Neutrophil (primary cell): ENCODE data around the gene HSPBP1.

ENCODE experiments used
- H3K27ac ChIP-seq: fragments of 200-600 bp; sonication (generic); 2 replicates; pipeline ENCODE4 v1.5.1; 2016; ENCODE audit warnings: mild to moderate bottlenecking, moderate library complexity
- H3K27me3 ChIP-seq: fragments of 200-600 bp; sonication (generic); 2 replicates; pipeline ENCODE4 v1.6.0; 2016; ENCODE audit warnings: mild to moderate bottlenecking
- H3K36me3 ChIP-seq: fragments of 200-600 bp; sonication (generic); 2 replicates; pipeline ENCODE4 v1.5.1; 2017
- H3K4me1 ChIP-seq, 2 experiments: fragments of 200-600 bp in 1 of 2; sonication (generic) in 1 of 2; 1 replicate in 1 of 2; 2 replicates in 1 of 2; pipeline versions ENCODE4 v1.5.1 to v1.6.1; 2013 to 2016; ENCODE audit warnings: low read depth in 1 of 2, low read length in 1 of 2, mild to moderate bottlenecking in 1 of 2, moderate library complexity in 1 of 2; ENCODE audit not compliant: control insufficient read depth in 1 of 2, insufficient read depth in 1 of 2
- H3K4me3 ChIP-seq, 2 experiments: fragments of 200-600 bp in 1 of 2; sonication (generic) in 1 of 2; 1 replicate in 1 of 2; 2 replicates in 1 of 2; pipeline ENCODE4 v1.5.1; 2013 to 2016; ENCODE audit warnings: low read depth in 1 of 2, low read length in 1 of 2, mild to moderate bottlenecking in 1 of 2, moderate library complexity in 1 of 2
- H3K9me3 ChIP-seq: fragments of 200-600 bp; sonication (generic); 2 replicates; pipeline ENCODE4 v1.5.1; 2016
- TF ChIP-seq, protein P1 (sequence below): fragments of 200-600 bp; sonication (generic); IDR thresholded peaks from 2 replicates; pipeline ENCODE4 v1.5.1; 2016; ENCODE audit warnings: antibody characterized with exemption

The HSPBP1 gene

DNA sequence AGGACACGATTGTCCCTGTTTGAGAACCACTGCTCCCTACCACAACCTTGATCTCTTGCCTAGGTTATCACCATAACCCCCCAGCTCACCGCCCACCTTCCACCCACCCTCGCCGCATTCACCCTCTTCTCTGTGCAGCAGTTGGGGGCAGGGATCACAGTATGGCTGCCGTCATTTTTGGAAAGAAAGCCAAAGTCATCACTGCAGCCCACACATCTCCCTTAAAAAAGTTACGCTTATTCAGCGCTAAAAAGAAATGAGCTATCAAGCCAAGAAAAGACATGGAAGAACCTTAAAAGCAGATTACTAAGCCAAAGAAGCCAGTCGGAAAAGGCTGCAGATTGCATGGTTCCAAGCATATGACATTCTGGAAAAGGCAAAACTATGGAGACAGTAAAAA, 10.6 kb downstream of the HSPBP1 start:
- no peak overlapping the region for H3K4me3 ChIP-seq
- H3K9me3 ChIP-seq: no peaks in the 10 kb centered on the region
- no peak overlapping the region for H3K27ac ChIP-seq
- no peaks in the 10 kb centered on the region for H3K27me3 ChIP-seq
- no peaks in the 10 kb centered on the region for H3K4me1 ChIP-seq
- no peaks in the 10 kb centered on the region for H3K36me3 ChIP-seq
- TF ChIP-seq, protein P1, sequence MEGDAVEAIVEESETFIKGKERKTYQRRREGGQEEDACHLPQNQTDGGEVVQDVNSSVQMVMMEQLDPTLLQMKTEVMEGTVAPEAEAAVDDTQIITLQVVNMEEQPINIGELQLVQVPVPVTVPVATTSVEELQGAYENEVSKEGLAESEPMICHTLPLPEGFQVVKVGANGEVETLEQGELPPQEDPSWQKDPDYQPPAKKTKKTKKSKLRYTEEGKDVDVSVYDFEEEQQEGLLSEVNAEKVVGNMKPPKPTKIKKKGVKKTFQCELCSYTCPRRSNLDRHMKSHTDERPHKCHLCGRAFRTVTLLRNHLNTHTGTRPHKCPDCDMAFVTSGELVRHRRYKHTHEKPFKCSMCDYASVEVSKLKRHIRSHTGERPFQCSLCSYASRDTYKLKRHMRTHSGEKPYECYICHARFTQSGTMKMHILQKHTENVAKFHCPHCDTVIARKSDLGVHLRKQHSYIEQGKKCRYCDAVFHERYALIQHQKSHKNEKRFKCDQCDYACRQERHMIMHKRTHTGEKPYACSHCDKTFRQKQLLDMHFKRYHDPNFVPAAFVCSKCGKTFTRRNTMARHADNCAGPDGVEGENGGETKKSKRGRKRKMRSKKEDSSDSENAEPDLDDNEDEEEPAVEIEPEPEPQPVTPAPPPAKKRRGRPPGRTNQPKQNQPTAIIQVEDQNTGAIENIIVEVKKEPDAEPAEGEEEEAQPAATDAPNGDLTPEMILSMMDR: no peak

DNA sequence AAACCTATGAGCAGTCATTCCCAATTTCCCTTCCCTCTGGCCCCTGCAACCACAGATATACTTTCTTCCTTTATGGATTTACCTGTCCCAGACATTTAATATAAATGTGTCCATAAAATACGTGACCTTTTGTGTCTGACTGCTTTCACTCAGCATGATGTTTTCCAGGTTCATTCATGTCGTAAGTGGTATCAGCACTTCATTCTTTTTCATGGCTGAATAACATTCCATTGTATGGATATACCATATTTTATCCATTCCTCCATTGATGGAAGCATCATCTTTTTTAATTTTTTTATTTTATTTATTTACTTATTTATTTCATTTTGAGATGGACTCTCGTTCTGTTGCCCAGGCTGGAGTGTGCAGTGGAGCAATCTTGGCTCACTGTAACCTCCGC, 13.1 kb downstream of the HSPBP1 start:
- Histone ChIP-seq H3K4me3 (no peak overlapping the region), H3K9me3 (no peaks in the 10 kb centered on the region), H3K27ac (no peak overlapping the region), H3K27me3 (no peaks in the 10 kb centered on the region), H3K36me3 (no peaks in the 10 kb centered on the region), H3K4me1 (no peaks in the 10 kb centered on the region)
- TF ChIP-seq, protein P1: no peak

DNA sequence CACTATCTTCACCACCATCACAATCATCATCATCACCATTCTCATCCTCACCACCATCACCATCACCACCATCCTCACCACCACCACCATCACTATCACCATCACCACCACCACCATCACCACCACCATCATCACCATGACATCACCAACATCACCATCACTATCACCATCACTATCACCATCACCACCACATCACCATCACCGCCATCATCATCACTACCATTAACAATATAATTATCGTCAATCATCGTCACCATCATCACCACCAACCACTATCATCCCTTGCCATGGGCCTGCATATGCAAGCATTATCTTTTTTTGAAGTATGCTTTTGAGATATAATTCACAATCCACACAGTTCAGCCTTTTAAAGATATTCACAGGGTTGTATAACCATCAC, 13.5 kb downstream of the HSPBP1 start:
- no peaks in the 10 kb centered on the region for H3K4me1 ChIP-seq
- no peaks in the 10 kb centered on the region for H3K9me3 ChIP-seq
- no peak overlapping the region for H3K4me3 ChIP-seq
- TF ChIP-seq, protein P1: no peak
- no peak overlapping the region for H3K27ac ChIP-seq
- H3K27me3 ChIP-seq: no peaks in the 10 kb centered on the region
- H3K36me3 ChIP-seq: no peaks in the 10 kb centered on the region

DNA sequence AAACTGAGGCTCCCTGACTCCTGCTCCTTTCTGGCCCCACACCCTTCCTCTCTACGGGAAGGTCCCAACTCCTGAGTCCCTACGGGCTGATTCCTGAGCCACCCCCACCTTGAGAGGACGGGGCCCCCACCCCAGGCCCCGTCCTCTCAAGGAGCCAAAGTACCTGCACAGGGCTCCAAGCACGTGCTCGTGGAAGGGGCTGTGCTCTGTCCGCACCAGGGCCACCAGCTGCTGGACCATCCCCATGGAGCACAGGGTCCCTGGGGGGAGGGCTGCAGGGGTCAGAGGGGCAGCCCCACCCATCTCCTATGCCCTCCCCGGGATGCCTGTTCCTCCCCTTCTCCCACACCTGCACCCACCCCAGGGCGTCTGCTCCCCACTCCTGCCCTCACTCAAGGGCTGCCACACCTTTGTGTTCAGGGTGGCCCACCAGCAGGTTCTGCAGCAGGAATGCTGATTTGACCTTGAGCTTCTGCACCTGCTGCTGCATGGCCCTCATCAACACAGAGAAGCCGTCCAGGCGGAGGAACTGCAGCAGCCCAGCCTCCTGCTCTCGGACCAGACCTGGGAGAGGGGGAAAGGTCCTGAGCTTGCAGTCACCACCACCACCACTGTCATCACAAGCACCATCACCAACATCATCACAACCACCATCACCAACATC, 14.1 kb downstream of the HSPBP1 start:
- Histone ChIP-seq H3K36me3 (no peaks in the 10 kb centered on the region), H3K4me3 (no peak overlapping the region), H3K4me1 (no peaks in the 10 kb centered on the region), H3K9me3 (no peaks in the 10 kb centered on the region), H3K27ac (no peak overlapping the region), H3K27me3 (no peaks in the 10 kb centered on the region)
- TF ChIP-seq, protein P1: no peak

DNA sequence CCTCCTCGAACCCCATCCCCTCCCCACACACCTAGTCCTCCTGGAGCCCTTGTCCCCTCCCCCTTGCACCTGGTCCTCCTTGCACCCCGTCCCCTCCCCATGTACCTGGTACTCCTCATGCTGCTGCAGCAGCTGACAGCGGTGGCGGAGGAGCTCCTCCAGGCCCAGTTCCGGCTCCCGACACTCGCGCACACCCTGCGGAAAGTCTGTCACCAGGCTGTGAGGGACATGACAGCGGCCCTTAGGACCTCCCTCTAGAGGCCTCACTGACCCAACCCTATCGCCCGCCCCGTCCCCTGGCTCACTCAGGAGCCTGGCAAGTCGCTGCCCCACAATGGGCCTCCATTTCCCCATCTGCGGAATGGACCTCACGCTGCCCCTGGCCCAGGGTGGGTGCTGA, 14.7 kb downstream of the HSPBP1 start:
- no peak overlapping the region for H3K4me3 ChIP-seq
- no peak overlapping the region for H3K27ac ChIP-seq
- H3K27me3 ChIP-seq: no peaks in the 10 kb centered on the region
- H3K9me3 ChIP-seq: no peaks in the 10 kb centered on the region
- H3K4me1 ChIP-seq: no peaks in the 10 kb centered on the region
- TF ChIP-seq, protein P1: no peak
- no peaks in the 10 kb centered on the region for H3K36me3 ChIP-seq
